Measurements from ENCODE around the gene NLRC5.

The NLRC5 gene

GRCh38 chr16:56967733-56968132 is 21.6 kb upstream of the NLRC5 start:
- no peaks in the 10 kb centered on the region for H3K36me3 ChIP-seq (ENCODE audit: control insufficient read depth in 2 of 2, insufficient read depth in 1 of 2, low read length in 2 of 2)
- no peak for TF ChIP-seq ZNF146 (tag by site-specific recombination; IDR thresholded peaks at IDR 0.05)
- no peak for TF ChIP-seq ZNF707 (tag by site-specific recombination; IDR thresholded peaks at IDR 0.05)
- TF ChIP-seq BCL6B (tag by site-specific recombination; IDR thresholded peaks at IDR 0.05): no peak
- no peak for TF ChIP-seq ZNF16 (tag by site-specific recombination; IDR thresholded peaks at IDR 0.05; ENCODE audit: low read depth)
- TF ChIP-seq ZNF837 (tag by site-specific recombination; IDR thresholded peaks at IDR 0.05): no peak
- TF ChIP-seq YY1 (tag by site-specific recombination; IDR thresholded peaks at IDR 0.05): no peak
- no peak for TF ChIP-seq KLF17 (tag by site-specific recombination; IDR thresholded peaks at IDR 0.05)
- no peak for TF ChIP-seq ZNF624 (tag by site-specific recombination; IDR thresholded peaks at IDR 0.05)
- no peak for TF ChIP-seq ZSCAN30 (tag by site-specific recombination; IDR thresholded peaks at IDR 0.05)
- no peak for TF ChIP-seq ZNF398 (tag by site-specific recombination; IDR thresholded peaks at IDR 0.05)
- no peak for TF ChIP-seq ZNF157 (tag by site-specific recombination; IDR thresholded peaks at IDR 0.05)
- no peak for TF ChIP-seq ZNF544 (tag by site-specific recombination; IDR thresholded peaks at IDR 0.05)
- TF ChIP-seq IKZF3 (tag by site-specific recombination; IDR thresholded peaks at IDR 0.05): no peak
- TF ChIP-seq ZNF664 (tag by site-specific recombination; IDR thresholded peaks at IDR 0.05): no peak
- TF ChIP-seq PRDM4 (tag by site-specific recombination; IDR thresholded peaks at IDR 0.05): no peak
- no peak for TF ChIP-seq ZFP37 (tag by site-specific recombination; IDR thresholded peaks at IDR 0.05)
- no peak for TF ChIP-seq ZNF548 (tag by site-specific recombination; IDR thresholded peaks at IDR 0.05)
- no peak for TF ChIP-seq ZNF449 (tag by site-specific recombination; IDR thresholded peaks at IDR 0.05)
- no peak for TF ChIP-seq REPIN1 (tag by site-specific recombination; IDR thresholded peaks at IDR 0.05; ENCODE audit: low read depth)
- no peak for TF ChIP-seq INSM2 (tag by site-specific recombination; IDR thresholded peaks at IDR 0.05)
- CTCF ChIA-PET: interaction anchor here (0.7 to 1.2 kb wide), 3 partner anchors 79 to 181 kb away, joined by 3 to 4 read pairs (median 4); no protein-coding TSS in a partner anchor
- H3K27ac ChIP-seq (ENCODE audit: extremely low read depth, low read depth, low read length): no peak overlapping the region
- POLR2A ChIA-PET: interaction anchor here (1.1 kb wide), 1 partner anchor 36 kb away, joined by 3 read pairs; no protein-coding TSS in a partner anchor
- no peak overlapping the region for H3K4me3 ChIP-seq (ENCODE audit: low read depth, low read length)
- H3K4me1 ChIP-seq (ENCODE audit: control insufficient read depth, insufficient read depth, low read length): no peaks in the 10 kb centered on the region
- H3K9me3 ChIP-seq (ENCODE audit: control insufficient read depth, insufficient read depth, low read depth, low read length): no peaks in the 10 kb centered on the region
